Measurements from ENCODE around the gene TBC1D7. TPM values are rescaled to one million over a fixed set of nuclear protein-coding genes. Genes with fewer than 3 reads are reported as not detected.
A peak's percentile ranks its signal among the peaks of the same experiment; 100 is the strongest.

Gene TBC1D7
- total and polyA plus RNA-seq, 2 donors (not counting 1 experiment from before 2014, with no cell fraction given) = 21.5 to 22.3 TPM

- Histone ChIP-seq H3K27ac (ENCODE audit: low read length in 2 of 2) (no peak overlapping the region), H2AFZ (ENCODE audit: insufficient read depth, low read depth, low read length, poor library complexity, severe bottlenecking) (no peak overlapping the region), H3K36me3 (replicated peaks in 1 of 2; ENCODE audit: control extremely low read depth in 1 of 2, control insufficient read depth in 1 of 2, extremely low read depth in 1 of 2, insufficient read depth in 2 of 2, low read length in 1 of 2) (no peaks in the 10 kb centered on the region), H3K27me3 (replicated peaks in 1 of 4; ENCODE audit: control extremely low read depth in 1 of 4, control insufficient read depth in 3 of 4, insufficient read depth in 4 of 4, low read length in 3 of 4) (no peaks in the 10 kb centered on the region), H4K20me1 (ENCODE audit: control insufficient read depth, insufficient read depth, low read length, poor library complexity, severe bottlenecking) (no peaks in the 10 kb centered on the region), H3K4me1 (ENCODE audit: control insufficient read depth in 2 of 2, insufficient read depth in 2 of 2, low read length in 2 of 2) (peaks cover 47 to 61% of the 10 kb centered on the region in 2 donors), H3K9me3 (ENCODE audit: control extremely low read depth in 1 of 3, control insufficient read depth in 2 of 3, insufficient read depth in 1 of 3, low read length in 2 of 3) (peaks cover 0 to 3% (median 0%) of the 10 kb centered on the region in 3 donors), H3K9ac (ENCODE audit: low read length) (no peak overlapping the region), H3K79me2 (ENCODE audit: control insufficient read depth, insufficient read depth, low read length) (peaks cover 97% of the 10 kb centered on the region), H3K4me3 (ENCODE audit: control extremely low read depth in 1 of 5, extremely low read depth in 1 of 5, insufficient read depth in 1 of 5, low read depth in 2 of 5, low read length in 4 of 5) (no peak overlapping the region), H3K4me2 (replicated peaks; ENCODE audit: low read depth, low read length, poor library complexity, severe bottlenecking) (no peak overlapping the region)
- intact Hi-C loops (cut with micrococcal nuclease) = no loop called here
- WGBS (ENCODE audit: insufficient coverage) = 71% methylated on average over 4 of the region's 8 CpGs
- DNase-seq (no peak), ATAC-seq (ENCODE audit: low read depth) (no peak)
- no peak overlapping the region for H3K4me3 Mint-ChIP-seq
- H3K27me3 Mint-ChIP-seq = no peaks in the 10 kb centered on the region
- peaks cover 70% of the 10 kb centered on the region for H3K4me1 Mint-ChIP-seq
- H3K27ac Mint-ChIP-seq = no peak overlapping the region
- POLR2A ChIA-PET = interaction anchor here (0.6 to 1.7 kb wide), 3 partner anchors 9 to 58 kb away, joined by 3 read pairs; no protein-coding TSS in a partner anchor
- no peaks in the 10 kb centered on the region for H3K9me3 Mint-ChIP-seq (ENCODE audit: insufficient read depth)
- CTCF ChIA-PET = interaction anchor here (1.1 to 2.3 kb wide), 5 partner anchors 9 to 74 kb away, joined by 3 to 12 read pairs (median 5); no protein-coding TSS in a partner anchor
- TF ChIP-seq EZH2 (IDR thresholded peaks at IDR 0.05; ENCODE audit: borderline replicate concordance, insufficient read depth, low read depth, low read length, poor library complexity, severe bottlenecking) (no peak), CTCF (IDR thresholded peaks at IDR 0.05) (no peak)
Measured at GRCh38 chr6:13268913-13269518, 59.3 kb downstream of the TBC1D7 start.

- no peak overlapping the region for H3K4me3 Mint-ChIP-seq
- no peaks in the 10 kb centered on the region for H4K20me1 ChIP-seq (ENCODE audit: control insufficient read depth, insufficient read depth, low read length, poor library complexity, severe bottlenecking)
- ChIA-PET CTCF (interaction anchor here (1.0 kb wide), 1 partner anchor 72 kb away, joined by 3 read pairs; no protein-coding TSS in a partner anchor), POLR2A (no interaction called here)
- ATAC-seq (ENCODE audit: low read depth) (no peak), DNase-seq (no peak)
- H3K27me3 ChIP-seq (replicated peaks in 1 of 4; ENCODE audit: control extremely low read depth in 1 of 4, control insufficient read depth in 3 of 4, insufficient read depth in 4 of 4, low read length in 3 of 4) = no peaks in the 10 kb centered on the region
- H3K9me3 Mint-ChIP-seq (ENCODE audit: insufficient read depth) = no peaks in the 10 kb centered on the region
- H3K27ac Mint-ChIP-seq = peak overlapping the region; percentile 57
- intact Hi-C loops (cut with micrococcal nuclease) = no loop called here
- no peak overlapping the region for H3K27ac ChIP-seq (ENCODE audit: low read length in 2 of 2)
- H3K27me3 Mint-ChIP-seq = no peaks in the 10 kb centered on the region
- H3K4me3 ChIP-seq (ENCODE audit: control extremely low read depth in 1 of 5, extremely low read depth in 1 of 5, insufficient read depth in 1 of 5, low read depth in 2 of 5, low read length in 4 of 5) = no peak overlapping the region
- peaks cover 0 to 3% (median 0%) of the 10 kb centered on the region in 3 donors for H3K9me3 ChIP-seq (ENCODE audit: control extremely low read depth in 1 of 3, control insufficient read depth in 2 of 3, insufficient read depth in 1 of 3, low read length in 2 of 3)
- no peak overlapping the region for H2AFZ ChIP-seq (ENCODE audit: insufficient read depth, low read depth, low read length, poor library complexity, severe bottlenecking)
- peaks cover 64 to 75% of the 10 kb centered on the region in 2 donors for H3K4me1 ChIP-seq (ENCODE audit: control insufficient read depth in 2 of 2, insufficient read depth in 2 of 2, low read length in 2 of 2)
- H3K36me3 ChIP-seq (replicated peaks in 1 of 2; ENCODE audit: control extremely low read depth in 1 of 2, control insufficient read depth in 1 of 2, extremely low read depth in 1 of 2, insufficient read depth in 2 of 2, low read length in 1 of 2) = no peaks in the 10 kb centered on the region
- no peak overlapping the region for H3K4me2 ChIP-seq (replicated peaks; ENCODE audit: low read depth, low read length, poor library complexity, severe bottlenecking)
- H3K9ac ChIP-seq (ENCODE audit: low read length) = no peak overlapping the region
- WGBS (ENCODE audit: insufficient coverage) = 100% methylated on average over 1 of the region's 2 CpGs
- peaks cover 82% of the 10 kb centered on the region for H3K4me1 Mint-ChIP-seq
- peaks cover 80% of the 10 kb centered on the region for H3K79me2 ChIP-seq (ENCODE audit: control insufficient read depth, insufficient read depth, low read length)
- no peak for TF ChIP-seq EZH2 (IDR thresholded peaks at IDR 0.05; ENCODE audit: borderline replicate concordance, insufficient read depth, low read depth, low read length, poor library complexity, severe bottlenecking)
- TF ChIP-seq CTCF (IDR thresholded peaks at IDR 0.05) = no peak
Measured at GRCh38 chr6:13267142-13267651, 61.1 kb downstream of the TBC1D7 start.

Data from B cell (primary cell).